ENCODE data around the gene ATP5F1A. TPM values are rescaled to one million over a fixed set of nuclear protein-coding genes. Genes with fewer than 3 reads are reported as not detected.
"Not testable (repeated sequence)": the region's sequence is repeated elsewhere in the genome, so short reads cannot be mapped to it uniquely, and the experiment has no call there.

ATP5F1A gene
- total RNA-seq, 2 experiments from 2014 or later = 467 TPM

GRCh38 chr18:46099463-46099862 lies 1.4 kb upstream of the ATP5F1A start:
- intact Hi-C loops (cut with micrococcal nuclease) = loop anchor here (5.0 kb wide), 1 partner anchor 818 kb away; the partner anchor contains the start of genes KATNAL2 and PIAS2
- CTCF ChIA-PET = interaction anchor here (0.6 kb wide), 1 partner anchor 99 kb away, joined by 3 read pairs; no protein-coding TSS in a partner anchor

GRCh38 chr18:46098616-46098933 lies 479 bp upstream of the ATP5F1A start:
- DNase-seq = no peak
- H3K27me3 Mint-ChIP-seq (ENCODE audit: low read depth) = no peaks in the 10 kb centered on the region

More at GRCh38 chr18:46099463-46099862, 1.4 kb upstream of the ATP5F1A start:
- Mint-ChIP-seq H3K36me3 (ENCODE audit: low read depth) (peaks cover 9% of the 10 kb centered on the region), H3K4me1 (ENCODE audit: low read depth) (peaks cover 29% of the 10 kb centered on the region), H3K4me3 (no peak overlapping the region), H3K9me3 (no peaks in the 10 kb centered on the region), H3K27ac (no peak overlapping the region), H3K27me3 (ENCODE audit: low read depth) (no peaks in the 10 kb centered on the region)
- no peak for DNase-seq

GRCh38 chr18:46097431-46097800 lies 680 bp downstream of the ATP5F1A start:
- peak; percentile 18 for DNase-seq
- Mint-ChIP-seq H3K4me1 (ENCODE audit: low read depth) (peaks cover 37% of the 10 kb centered on the region), H3K27me3 (ENCODE audit: low read depth) (no peaks in the 10 kb centered on the region), H3K27ac (peak overlapping the region; percentile 94), H3K9me3 (no peaks in the 10 kb centered on the region), H3K36me3 (ENCODE audit: low read depth) (peaks cover 14% of the 10 kb centered on the region), H3K4me3 (peak overlapping the region; percentile 98)
- CTCF ChIA-PET = interaction anchor here (0.6 to 2.0 kb wide), 3 partner anchors 24 to 76 kb away, joined by 3 to 4 read pairs (median 3); a partner anchor contains a TSS
- intact Hi-C loops (cut with micrococcal nuclease) = loop anchor here (5.0 kb wide), 1 partner anchor 820 kb away; the partner anchor contains the start of genes KATNAL2 and PIAS2

More at GRCh38 chr18:46098616-46098933, 479 bp upstream of the ATP5F1A start:
- peak overlapping the region; percentile 94 for H3K27ac Mint-ChIP-seq
- H3K4me3 Mint-ChIP-seq = peak overlapping the region; percentile 98
- CTCF ChIA-PET = interaction anchor here (2.0 kb wide), 1 partner anchor 75 kb away, joined by 4 read pairs; a partner anchor contains a TSS
- H3K4me1 Mint-ChIP-seq (ENCODE audit: low read depth) = peaks cover 34% of the 10 kb centered on the region
- H3K9me3 Mint-ChIP-seq = no peaks in the 10 kb centered on the region
- intact Hi-C loops (cut with micrococcal nuclease) = loop anchor here (5.0 kb wide), 1 partner anchor 819 kb away; the partner anchor contains the start of genes KATNAL2 and PIAS2
- peaks cover 12% of the 10 kb centered on the region for H3K36me3 Mint-ChIP-seq (ENCODE audit: low read depth)

- no peaks in the 10 kb centered on the region for H3K9me3 Mint-ChIP-seq
- intact Hi-C loops (cut with micrococcal nuclease) = loop anchor here (5.0 kb wide), 1 partner anchor 821 kb away; the partner anchor contains the start of genes KATNAL2 and PIAS2
Measured at GRCh38 chr18:46096651-46097300, 1.3 kb downstream of the ATP5F1A start.

GRCh38 chr18:46095532-46095931 lies 2.6 kb downstream of the ATP5F1A start:
- intact Hi-C loops (cut with micrococcal nuclease) = loop anchor here (5.0 kb wide), 1 partner anchor 822 kb away; the partner anchor contains the start of genes KATNAL2 and PIAS2
- H3K4me1 Mint-ChIP-seq (ENCODE audit: low read depth) = peaks cover 47% of the 10 kb centered on the region
- no peak for DNase-seq
- no peak overlapping the region for H3K27ac Mint-ChIP-seq
- CTCF ChIA-PET = interaction anchor here (0.7 kb wide), 1 partner anchor 1479 kb away, joined by 4 read pairs; no protein-coding TSS in a partner anchor
- H3K36me3 Mint-ChIP-seq (ENCODE audit: low read depth) = peaks cover 29% of the 10 kb centered on the region
- no peaks in the 10 kb centered on the region for H3K27me3 Mint-ChIP-seq (ENCODE audit: low read depth)
- H3K4me3 Mint-ChIP-seq = no peak overlapping the region
- H3K9me3 Mint-ChIP-seq = no peaks in the 10 kb centered on the region

More at GRCh38 chr18:46096651-46097300, 1.3 kb downstream of the ATP5F1A start:
- Mint-ChIP-seq H3K27ac (peak overlapping the region; percentile 94), H3K4me3 (peak overlapping the region; percentile 98), H3K36me3 (ENCODE audit: low read depth) (peaks cover 18% of the 10 kb centered on the region), H3K4me1 (ENCODE audit: low read depth) (peaks cover 38% of the 10 kb centered on the region), H3K27me3 (ENCODE audit: low read depth) (no peaks in the 10 kb centered on the region)
- CTCF ChIA-PET = interaction anchor here (1.1 to 2.0 kb wide), 2 partner anchors 23 to 76 kb away, joined by 3 to 4 read pairs; a partner anchor contains a TSS
- DNase-seq = no peak

- intact Hi-C loops (cut with micrococcal nuclease); DNase-seq; H3K4me3 Mint-ChIP-seq; CTCF ChIA-PET; H3K9me3 Mint-ChIP-seq; H3K27ac Mint-ChIP-seq; H3K27me3 Mint-ChIP-seq (ENCODE audit: low read depth): not testable (repeated sequence)
- peaks cover 69% of the 10 kb centered on the region for H3K36me3 Mint-ChIP-seq (ENCODE audit: low read depth)
- H3K4me1 Mint-ChIP-seq (ENCODE audit: low read depth) = peaks cover 18% of the 10 kb centered on the region
Measured at GRCh38 chr18:46088501-46088900, 9.6 kb downstream of the ATP5F1A start.

- Mint-ChIP-seq H3K4me3 (no peak overlapping the region), H3K36me3 (ENCODE audit: low read depth) (peaks cover 56% of the 10 kb centered on the region), H3K27me3 (ENCODE audit: low read depth) (no peaks in the 10 kb centered on the region), H3K9me3 (no peaks in the 10 kb centered on the region), H3K4me1 (ENCODE audit: low read depth) (peaks cover 2% of the 10 kb centered on the region), H3K27ac (no peak overlapping the region)
- no peak for DNase-seq
- intact Hi-C loops (cut with micrococcal nuclease) = no loop called here
- CTCF ChIA-PET = interaction anchor here (0.6 to 2.4 kb wide), 2 partner anchors 11 to 58 kb away, joined by 4 to 20 read pairs; partner anchors contain the start of gene PSTPIP2
Measured at GRCh38 chr18:46084431-46084830, 13.7 kb downstream of the ATP5F1A start.

- DNase-seq = no peak
- intact Hi-C loops (cut with micrococcal nuclease) = no loop called here
- Mint-ChIP-seq H3K4me1 (ENCODE audit: low read depth) (no peaks in the 10 kb centered on the region), H3K4me3 (no peak overlapping the region), H3K9me3 (no peaks in the 10 kb centered on the region), H3K36me3 (ENCODE audit: low read depth) (peaks cover 29% of the 10 kb centered on the region), H3K27ac (no peak overlapping the region), H3K27me3 (ENCODE audit: low read depth) (no peaks in the 10 kb centered on the region)
- CTCF ChIA-PET = no interaction called here
Measured at GRCh38 chr18:46080156-46080555, 17.9 kb downstream of the ATP5F1A start.

GRCh38 chr18:46079336-46079735 lies 18.8 kb downstream of the ATP5F1A start:
- no peak for DNase-seq
- H3K36me3 Mint-ChIP-seq (ENCODE audit: low read depth) = peaks cover 24% of the 10 kb centered on the region
- CTCF ChIA-PET = no interaction called here
- no peaks in the 10 kb centered on the region for H3K27me3 Mint-ChIP-seq (ENCODE audit: low read depth)
- intact Hi-C loops (cut with micrococcal nuclease) = no loop called here
- no peaks in the 10 kb centered on the region for H3K4me1 Mint-ChIP-seq (ENCODE audit: low read depth)
- no peak overlapping the region for H3K4me3 Mint-ChIP-seq
- no peaks in the 10 kb centered on the region for H3K9me3 Mint-ChIP-seq
- H3K27ac Mint-ChIP-seq = no peak overlapping the region

GRCh38 chr18:46073474-46074331 lies 24.4 kb downstream of the ATP5F1A start:
- Mint-ChIP-seq H3K9me3 (no peaks in the 10 kb centered on the region), H3K4me1 (ENCODE audit: low read depth) (peaks cover 40% of the 10 kb centered on the region), H3K27ac (no peak overlapping the region), H3K36me3 (ENCODE audit: low read depth) (peaks cover 2% of the 10 kb centered on the region), H3K27me3 (ENCODE audit: low read depth) (no peaks in the 10 kb centered on the region), H3K4me3 (no peak overlapping the region)
- CTCF ChIA-PET = interaction anchor here (0.6 to 4.2 kb wide), 55 partner anchors 9 to 1094 kb away, joined by 3 to 53 read pairs (median 4); partner anchors contain the start of gene SLC14A1
- DNase-seq = peak; percentile 75
- intact Hi-C loops (cut with micrococcal nuclease) = loop anchor here (1.0 to 2.0 kb wide), 12 partner anchors 45 to 452 kb away; no protein-coding TSS in a partner anchor

GRCh38 chr18:46072959-46073358 lies 25.1 kb downstream of the ATP5F1A start:
- CTCF ChIA-PET = interaction anchor here (0.7 to 4.2 kb wide), 41 partner anchors 9 to 409 kb away, joined by 3 to 53 read pairs (median 5); a partner anchor contains a TSS
- DNase-seq = no peak
- H3K9me3 Mint-ChIP-seq = no peaks in the 10 kb centered on the region
- no peaks in the 10 kb centered on the region for H3K27me3 Mint-ChIP-seq (ENCODE audit: low read depth)
- peak overlapping the region; percentile 81 for H3K4me3 Mint-ChIP-seq
- no peak overlapping the region for H3K27ac Mint-ChIP-seq
- peaks cover 42% of the 10 kb centered on the region for H3K4me1 Mint-ChIP-seq (ENCODE audit: low read depth)
- peaks cover 2% of the 10 kb centered on the region for H3K36me3 Mint-ChIP-seq (ENCODE audit: low read depth)
- intact Hi-C loops (cut with micrococcal nuclease) = loop anchor here (1.0 to 2.0 kb wide), 12 partner anchors 45 to 452 kb away; no protein-coding TSS in a partner anchor

Measured in activated naive CD4-positive, alpha-beta T cell treated with anti-CD3 and anti-CD28 coated beads for 36 hours (primary cell).